Anterior cingulate cortex (tissue), 58 donors: Measurements from ENCODE around the gene SERPINB12.

Experiments used
- DNase-seq, 58 donors: peaks; one replicate each; lab custom pipeline; 2025; lab: John Stamatoyannopoulos, UW

The SERPINB12 gene

GRCh38 chr18:63591725-63592124 lies 49.6 kb downstream of the SERPINB12 start:
- no peak for DNase-seq

- DNase-seq = no peak
Observed at GRCh38 chr18:63592471-63592870, 50.3 kb downstream of the SERPINB12 start.

- DNase-seq = peak in 3 of 58 donors; percentile 3 to 9 (median 7)
Observed at GRCh38 chr18:63596964-63597363, 54.8 kb downstream of the SERPINB12 start.

- no peak for DNase-seq
Observed at GRCh38 chr18:63603355-63603754, 61.2 kb downstream of the SERPINB12 start.

GRCh38 chr18:63603772-63604171 lies 61.6 kb downstream of the SERPINB12 start:
- no peak for DNase-seq

- no peak for DNase-seq
Observed at GRCh38 chr18:63604791-63605567, 62.8 kb downstream of the SERPINB12 start.

- no peak for DNase-seq
Observed at GRCh38 chr18:63606526-63606925, 64.4 kb downstream of the SERPINB12 start.

GRCh38 chr18:63613420-63613819 lies 71.3 kb downstream of the SERPINB12 start:
- DNase-seq = no peak

- no peak for DNase-seq
Observed at GRCh38 chr18:63617049-63617914, 75.1 kb downstream of the SERPINB12 start.

- no peak for DNase-seq
Observed at GRCh38 chr18:63617915-63618234, 75.7 kb downstream of the SERPINB12 start.
